ENCODE measurements around the gene MZF1. TPM values are rescaled to one million over a fixed set of nuclear protein-coding genes. Genes with fewer than 3 reads are reported as not detected.

Gene MZF1
- total and polyA plus RNA-seq, 10 of the 15 experiments (the other 5 are each of a cell fraction or from before 2014, with no cell fraction given) = 0.38 to 14.7 (median 7.2) TPM

DNA sequence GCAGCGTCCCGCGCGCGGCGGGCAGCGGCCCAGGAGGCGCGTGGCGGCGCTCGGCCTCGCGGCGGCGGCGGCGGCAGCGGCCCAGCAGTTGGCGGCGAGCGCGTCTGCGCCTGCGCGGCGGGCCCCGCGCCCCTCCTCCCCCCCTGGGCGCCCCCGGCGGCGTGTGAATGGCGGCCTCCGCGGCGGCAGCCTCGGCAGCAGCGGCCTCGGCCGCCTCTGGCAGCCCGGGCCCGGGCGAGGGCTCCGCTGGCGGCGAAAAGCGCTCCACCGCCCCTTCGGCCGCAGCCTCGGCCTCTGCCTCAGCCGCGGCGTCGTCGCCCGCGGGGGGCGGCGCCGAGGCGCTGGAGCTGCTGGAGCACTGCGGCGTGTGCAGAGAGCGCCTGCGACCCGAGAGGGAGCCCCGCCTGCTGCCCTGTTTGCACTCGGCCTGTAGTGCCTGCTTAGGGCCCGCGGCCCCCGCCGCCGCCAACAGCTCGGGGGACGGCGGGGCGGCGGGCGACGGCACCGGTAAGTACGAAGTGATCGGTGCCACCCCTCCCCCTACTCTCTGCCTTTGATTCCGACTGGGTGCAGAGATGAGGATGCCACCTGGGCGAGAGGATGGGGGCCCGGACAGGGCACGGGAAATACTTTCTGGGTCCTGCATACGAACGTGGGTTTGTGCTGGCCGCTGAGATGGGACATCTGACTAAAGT, 28.4 kb downstream of the MZF1 start:
- WGBS (ENCODE audit: insufficient coverage, insufficient replicate concordance, low lambda C conversion rate, missing lambda C conversion rate) = under 1% methylated on average over 33 of the region's 92 CpGs
- in situ Hi-C loops (cut with MboI) = no loop called here
- CTCF ChIA-PET = interaction anchor here (1.0 to 3.0 kb wide), 6 partner anchors 9 to 33 kb away, joined by 3 to 21 read pairs (median 4); partner anchors contain the start of gene ZBTB45
- H3K4me2 ChIP-seq (ENCODE audit: control insufficient read depth, insufficient read depth) = peak overlapping the region; percentile 100; the same call in 1 of the 2 replicates
- H3K4me3 ChIP-seq = peak overlapping the region; percentile 92
- peaks cover 19% of the 10 kb centered on the region for H4K20me1 ChIP-seq (ENCODE audit: control insufficient read depth, insufficient read depth)
- DNase-seq (ENCODE audit: low read depth, low spot score) (no peak), FAIRE-seq (no peak), ATAC-seq (peak; percentile 37)
- no peaks in the 10 kb centered on the region for H3K9me3 ChIP-seq (replicated peaks; ENCODE audit: control insufficient read depth, insufficient read depth, low read length)
- no peaks in the 10 kb centered on the region; a peak in 1 of 4 replicates for H3K27me3 ChIP-seq (replicated peaks in 1 of 2; ENCODE audit: control insufficient read depth in 2 of 2, insufficient read depth in 2 of 2, low read length in 1 of 2)
- H3K36me3 ChIP-seq (ENCODE audit: control insufficient read depth in 2 of 2, insufficient read depth in 2 of 2, low read length in 1 of 2) = peaks cover 27 to 32% of the 10 kb centered on the region in 2 experiments; a peak in 3 of 4 replicates
- RAD21 ChIA-PET (ENCODE audit: unreplicated experiment) = interaction anchor here (0.8 to 2.6 kb wide), 5 partner anchors 10 to 30 kb away, joined by 3 to 25 read pairs (median 4); partner anchors contain the start of genes CHMP2A and ZBTB45
- POLR2A ChIA-PET = interaction anchor here (0.5 to 3.6 kb wide), 15 partner anchors 10 to 1161 kb away, joined by 3 to 41 read pairs (median 4); partner anchors contain the start of genes CHMP2A, ZBTB45 and ZNF837
- peak overlapping the region; percentile 71 for H2AFZ ChIP-seq (ENCODE audit: control insufficient read depth, low read depth, low read length)
- H3K9ac ChIP-seq (ENCODE audit: control insufficient read depth, insufficient read depth, low read length) = peak overlapping the region; percentile 92
- peaks cover 37% of the 10 kb centered on the region for H3K79me2 ChIP-seq (ENCODE audit: control insufficient read depth, insufficient read depth, low read length)
- H3K4me1 ChIP-seq (ENCODE audit: control insufficient read depth, insufficient read depth, low read length) = peaks cover 8% of the 10 kb centered on the region
- H3K27ac ChIP-seq (ENCODE audit: control insufficient read depth, insufficient read depth) = peak overlapping the region; percentile 78
- intact Hi-C loops (cut with micrococcal nuclease; ENCODE audit: unreplicated experiment) = loop anchor here (1.0 to 2.0 kb wide), 2 partner anchors 11 to 28 kb away; partner anchors contain the start of genes CHMP2A and MZF1
- BruUV-seq (replicated peaks) = no TSS peak
- SMC1A ChIA-PET (ENCODE audit: uncharacterized antibody, unreplicated experiment) = interaction anchor here (1.0 to 3.2 kb wide), 5 partner anchors 8 to 31 kb away, joined by 3 to 14 read pairs (median 7); partner anchors contain the start of genes CHMP2A and ZBTB45
- no peak for TF ChIP-seq HDAC6 (IDR thresholded peaks at IDR 0.05; ENCODE audit: unreplicated experiment)
- TF ChIP-seq, protein P1, sequence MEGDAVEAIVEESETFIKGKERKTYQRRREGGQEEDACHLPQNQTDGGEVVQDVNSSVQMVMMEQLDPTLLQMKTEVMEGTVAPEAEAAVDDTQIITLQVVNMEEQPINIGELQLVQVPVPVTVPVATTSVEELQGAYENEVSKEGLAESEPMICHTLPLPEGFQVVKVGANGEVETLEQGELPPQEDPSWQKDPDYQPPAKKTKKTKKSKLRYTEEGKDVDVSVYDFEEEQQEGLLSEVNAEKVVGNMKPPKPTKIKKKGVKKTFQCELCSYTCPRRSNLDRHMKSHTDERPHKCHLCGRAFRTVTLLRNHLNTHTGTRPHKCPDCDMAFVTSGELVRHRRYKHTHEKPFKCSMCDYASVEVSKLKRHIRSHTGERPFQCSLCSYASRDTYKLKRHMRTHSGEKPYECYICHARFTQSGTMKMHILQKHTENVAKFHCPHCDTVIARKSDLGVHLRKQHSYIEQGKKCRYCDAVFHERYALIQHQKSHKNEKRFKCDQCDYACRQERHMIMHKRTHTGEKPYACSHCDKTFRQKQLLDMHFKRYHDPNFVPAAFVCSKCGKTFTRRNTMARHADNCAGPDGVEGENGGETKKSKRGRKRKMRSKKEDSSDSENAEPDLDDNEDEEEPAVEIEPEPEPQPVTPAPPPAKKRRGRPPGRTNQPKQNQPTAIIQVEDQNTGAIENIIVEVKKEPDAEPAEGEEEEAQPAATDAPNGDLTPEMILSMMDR (IDR thresholded peaks at IDR 0.05 in 2 of 3, conservative IDR thresholded peaks at IDR 0.05 in 1 of 3; ENCODE audit: control insufficient read depth in 2 of 3, extremely low read depth in 1 of 3, insufficient read depth in 1 of 3, low read depth in 3 of 3, low read length in 3 of 3) = no peak
- no peak for TF ChIP-seq CHD1 (IDR thresholded peaks at IDR 0.05; ENCODE audit: low read depth, low read length)
- no peak for TF ChIP-seq ZNF687 (IDR thresholded peaks at IDR 0.05)
- no peak for TF ChIP-seq USF2 (IDR thresholded peaks at IDR 0.05; ENCODE audit: borderline replicate concordance, low read depth, low read length)
- TF ChIP-seq SREBF2 (IDR thresholded peaks at IDR 0.05; ENCODE audit: low read length) = no peak
- no peak for TF ChIP-seq RCOR1 (conservative IDR thresholded peaks at IDR 0.05; ENCODE audit: low read depth, low read length)
- TF ChIP-seq HCFC1 (IDR thresholded peaks at IDR 0.05; ENCODE audit: low read length) = no peak; the same call in 1 of the 2 replicates
- TF ChIP-seq, protein P2, sequence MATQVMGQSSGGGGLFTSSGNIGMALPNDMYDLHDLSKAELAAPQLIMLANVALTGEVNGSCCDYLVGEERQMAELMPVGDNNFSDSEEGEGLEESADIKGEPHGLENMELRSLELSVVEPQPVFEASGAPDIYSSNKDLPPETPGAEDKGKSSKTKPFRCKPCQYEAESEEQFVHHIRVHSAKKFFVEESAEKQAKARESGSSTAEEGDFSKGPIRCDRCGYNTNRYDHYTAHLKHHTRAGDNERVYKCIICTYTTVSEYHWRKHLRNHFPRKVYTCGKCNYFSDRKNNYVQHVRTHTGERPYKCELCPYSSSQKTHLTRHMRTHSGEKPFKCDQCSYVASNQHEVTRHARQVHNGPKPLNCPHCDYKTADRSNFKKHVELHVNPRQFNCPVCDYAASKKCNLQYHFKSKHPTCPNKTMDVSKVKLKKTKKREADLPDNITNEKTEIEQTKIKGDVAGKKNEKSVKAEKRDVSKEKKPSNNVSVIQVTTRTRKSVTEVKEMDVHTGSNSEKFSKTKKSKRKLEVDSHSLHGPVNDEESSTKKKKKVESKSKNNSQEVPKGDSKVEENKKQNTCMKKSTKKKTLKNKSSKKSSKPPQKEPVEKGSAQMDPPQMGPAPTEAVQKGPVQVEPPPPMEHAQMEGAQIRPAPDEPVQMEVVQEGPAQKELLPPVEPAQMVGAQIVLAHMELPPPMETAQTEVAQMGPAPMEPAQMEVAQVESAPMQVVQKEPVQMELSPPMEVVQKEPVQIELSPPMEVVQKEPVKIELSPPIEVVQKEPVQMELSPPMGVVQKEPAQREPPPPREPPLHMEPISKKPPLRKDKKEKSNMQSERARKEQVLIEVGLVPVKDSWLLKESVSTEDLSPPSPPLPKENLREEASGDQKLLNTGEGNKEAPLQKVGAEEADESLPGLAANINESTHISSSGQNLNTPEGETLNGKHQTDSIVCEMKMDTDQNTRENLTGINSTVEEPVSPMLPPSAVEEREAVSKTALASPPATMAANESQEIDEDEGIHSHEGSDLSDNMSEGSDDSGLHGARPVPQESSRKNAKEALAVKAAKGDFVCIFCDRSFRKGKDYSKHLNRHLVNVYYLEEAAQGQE (IDR thresholded peaks at IDR 0.05; ENCODE audit: low read depth, low read length) = no peak
- no peak for TF ChIP-seq SMC3 (IDR thresholded peaks at IDR 0.05; ENCODE audit: borderline replicate concordance, low read length)
- TF ChIP-seq NFXL1 (IDR thresholded peaks at IDR 0.05; ENCODE audit: borderline replicate concordance) = no peak
